Measurements from ENCODE around the gene VSTM2B. TPM values are rescaled to one million over a fixed set of nuclear protein-coding genes. Genes with fewer than 3 reads are reported as not detected.

VSTM2B gene
- total RNA-seq, 1 experiment from 2014 or later, result not detected

GRCh38 chr19:29502581-29502850, 23.3 kb upstream of the VSTM2B start:
- Histone ChIP-seq H3K27me3 (replicated peaks; ENCODE audit: control insufficient read depth, insufficient read depth, low read length) (no peaks in the 10 kb centered on the region), H3K4me3 (ENCODE audit: low read depth, low read length) (no peak overlapping the region), H3K4me1 (no peaks in the 10 kb centered on the region), H3K9me3 (no peaks in the 10 kb centered on the region), H3K36me3 (ENCODE audit: control insufficient read depth, insufficient read depth, low read length) (no peaks in the 10 kb centered on the region)
- Mint-ChIP-seq H3K36me3 (ENCODE audit: insufficient read depth, unreplicated experiment) (no peaks in the 10 kb centered on the region), H3K4me3 (ENCODE audit: unreplicated experiment) (no peak overlapping the region), H3K27ac (ENCODE audit: unreplicated experiment) (no peak overlapping the region), H3K9me3 (ENCODE audit: unreplicated experiment) (no peaks in the 10 kb centered on the region), H3K4me1 (ENCODE audit: low read depth, unreplicated experiment) (no peaks in the 10 kb centered on the region), H3K27me3 (ENCODE audit: insufficient read depth, unreplicated experiment) (peaks cover 5% of the 10 kb centered on the region)
- no peak for TF ChIP-seq CTCF (IDR thresholded peaks at IDR 0.05; ENCODE audit: insufficient read depth in 1 of 2, low read depth in 1 of 2, low read length in 1 of 2, severe bottlenecking in 1 of 2, unreplicated experiment in 1 of 2)
- no TSS peak for BruUV-seq (replicated peaks)
- POLR2A ChIA-PET, result no interaction called here
- intact Hi-C loops (cut with micrococcal nuclease; ENCODE audit: unreplicated experiment), result no loop called here
- CTCF ChIA-PET, result no interaction called here
- no peak for DNase-seq

- Mint-ChIP-seq H3K27ac (ENCODE audit: unreplicated experiment) (no peak overlapping the region), H3K4me3 (ENCODE audit: unreplicated experiment) (no peak overlapping the region), H3K4me1 (ENCODE audit: low read depth, unreplicated experiment) (no peaks in the 10 kb centered on the region), H3K9me3 (ENCODE audit: unreplicated experiment) (no peaks in the 10 kb centered on the region), H3K36me3 (ENCODE audit: insufficient read depth, unreplicated experiment) (no peaks in the 10 kb centered on the region), H3K27me3 (ENCODE audit: insufficient read depth, unreplicated experiment) (peaks cover 5% of the 10 kb centered on the region)
- intact Hi-C loops (cut with micrococcal nuclease; ENCODE audit: unreplicated experiment), result no loop called here
- ChIA-PET POLR2A (no interaction called here), CTCF (no interaction called here)
- no peak overlapping the region for H3K4me3 ChIP-seq (ENCODE audit: low read depth, low read length)
- no peaks in the 10 kb centered on the region for H3K4me1 ChIP-seq
- no peak for DNase-seq
- H3K9me3 ChIP-seq, result no peaks in the 10 kb centered on the region
- no peak for TF ChIP-seq CTCF (IDR thresholded peaks at IDR 0.05; ENCODE audit: insufficient read depth in 1 of 2, low read depth in 1 of 2, low read length in 1 of 2, severe bottlenecking in 1 of 2, unreplicated experiment in 1 of 2)
- no peaks in the 10 kb centered on the region for H3K27me3 ChIP-seq (replicated peaks; ENCODE audit: control insufficient read depth, insufficient read depth, low read length)
- no TSS peak for BruUV-seq (replicated peaks)
- H3K36me3 ChIP-seq (ENCODE audit: control insufficient read depth, insufficient read depth, low read length), result no peaks in the 10 kb centered on the region
Measured at GRCh38 chr19:29503140-29503758, 22.5 kb upstream of the VSTM2B start.

DNA sequence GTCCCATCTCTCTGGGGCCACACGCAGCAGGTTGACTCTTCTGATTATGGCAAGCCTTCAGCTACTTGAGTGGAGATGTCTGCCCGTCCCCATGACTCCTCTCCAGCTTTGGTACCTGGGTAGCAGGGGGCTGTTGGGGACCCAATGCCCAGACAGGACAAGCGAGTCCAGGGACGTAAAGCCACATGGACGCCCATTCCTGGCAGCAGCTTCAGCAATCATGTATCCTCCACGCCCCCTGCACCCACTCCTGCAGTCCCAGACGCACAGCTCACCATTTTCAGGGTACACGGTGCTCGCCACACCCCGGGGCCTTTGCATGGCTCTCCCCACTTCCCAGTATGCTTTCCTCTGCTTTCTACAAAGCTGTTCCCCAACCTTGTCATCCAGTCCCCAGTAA, 22.0 kb upstream of the VSTM2B start:
- peaks cover 5% of the 10 kb centered on the region for H3K27me3 Mint-ChIP-seq (ENCODE audit: insufficient read depth, unreplicated experiment)
- H3K4me1 Mint-ChIP-seq (ENCODE audit: low read depth, unreplicated experiment), result no peaks in the 10 kb centered on the region
- no peaks in the 10 kb centered on the region for H3K27me3 ChIP-seq (replicated peaks; ENCODE audit: control insufficient read depth, insufficient read depth, low read length)
- no peaks in the 10 kb centered on the region for H3K36me3 Mint-ChIP-seq (ENCODE audit: insufficient read depth, unreplicated experiment)
- no peaks in the 10 kb centered on the region for H3K9me3 ChIP-seq
- no peak for DNase-seq
- POLR2A ChIA-PET, result no interaction called here
- H3K27ac Mint-ChIP-seq (ENCODE audit: unreplicated experiment), result no peak overlapping the region
- no peaks in the 10 kb centered on the region for H3K4me1 ChIP-seq
- no TSS peak for BruUV-seq (replicated peaks)
- intact Hi-C loops (cut with micrococcal nuclease; ENCODE audit: unreplicated experiment), result no loop called here
- H3K9me3 Mint-ChIP-seq (ENCODE audit: unreplicated experiment), result no peaks in the 10 kb centered on the region
- no peak overlapping the region for H3K4me3 ChIP-seq (ENCODE audit: low read depth, low read length)
- CTCF ChIA-PET, result no interaction called here
- H3K36me3 ChIP-seq (ENCODE audit: control insufficient read depth, insufficient read depth, low read length), result no peaks in the 10 kb centered on the region
- TF ChIP-seq CTCF (IDR thresholded peaks at IDR 0.05; ENCODE audit: insufficient read depth in 1 of 2, low read depth in 1 of 2, low read length in 1 of 2, severe bottlenecking in 1 of 2, unreplicated experiment in 1 of 2), result no peak
- H3K4me3 Mint-ChIP-seq (ENCODE audit: unreplicated experiment), result no peak overlapping the region

All from Caco-2 (cell line).